Epithelial cell of proximal tubule (primary cell): ENCODE results near the gene TEX22. TPM values are rescaled to one million over a fixed set of nuclear protein-coding genes. Genes with fewer than 3 reads are reported as not detected.

Experiments used
- DNase-seq: peaks from one replicate; pipeline ENCODE4 v3.0.0-alpha.2; 2011; ENCODE audit warnings: low read depth
- H3K4me3 ChIP-seq: 2 replicates; pipeline ENCODE4 v1.5.1; 2011; ENCODE audit warnings: low read depth, mild to moderate bottlenecking, low read length
- CTCF ChIP-seq: conservative IDR thresholded peaks from 2 replicates; pipeline ENCODE4 v1.5.1; 2012; ENCODE audit warnings: low read depth, mild to moderate bottlenecking, low read length
- total RNA-seq: library from RNA; depleted of rRNA; stranded (reverse); fragments of >200 nt; gene quantifications from 2 replicates; pipeline ENCODE4 v1.2.3, GENCODE V29; 2015

TEX22 gene
- total RNA-seq, 1 donor from 2014 or later, result 0.29 TPM

GRCh38 chr14:105389534-105389933 is 8.8 kb upstream of the TEX22 start:
- no peak for TF ChIP-seq CTCF
- no peak overlapping the region for H3K4me3 ChIP-seq
- DNase-seq, result no peak

- no peak for TF ChIP-seq CTCF
- DNase-seq, result no peak
- H3K4me3 ChIP-seq, result no peak overlapping the region
Observed at GRCh38 chr14:105389976-105390848, 8.1 kb upstream of the TEX22 start.

GRCh38 chr14:105390849-105391500 is 7.4 kb upstream of the TEX22 start:
- no peak for TF ChIP-seq CTCF
- no peak for DNase-seq
- no peak overlapping the region for H3K4me3 ChIP-seq

- no peak for DNase-seq
- TF ChIP-seq CTCF, result no peak
- H3K4me3 ChIP-seq, result no peak overlapping the region
Observed at GRCh38 chr14:105391541-105391940, 6.8 kb upstream of the TEX22 start.

- DNase-seq, result no peak
- no peak for TF ChIP-seq CTCF
- no peak overlapping the region for H3K4me3 ChIP-seq
Observed at GRCh38 chr14:105392131-105393090, 5.9 kb upstream of the TEX22 start.

- no peak for TF ChIP-seq CTCF
- H3K4me3 ChIP-seq, result no peak overlapping the region
- DNase-seq, result no peak
Observed at GRCh38 chr14:105393151-105393550, 5.2 kb upstream of the TEX22 start.
